Stimulated activated naive B cell treated with anti-CD40 and anti-IgM and Interleukin-4, amounts not matched to agents 10 μg/mL and 1 μg/mL and 100 μg/mL, for 72 hours (primary cell): Measurements from ENCODE around the gene MED12L.

Experiments
- ATAC-seq, 2 donors: fragments of 150-1000 bp; cut with Tn5 transposase; replicated peaks; 2 replicates each; pipeline ENCODE4 v1.10.0; 2021; ENCODE audit warnings: moderate library complexity in 1 of 2
- DNase-seq: peaks from one replicate; pipeline ENCODE4 v3.0.0; 2021
- H3K27ac Mint-ChIP-seq: one replicate; pipeline ENCODE4 v1.8.0; 2022; ENCODE audit warnings: mild to moderate bottlenecking, mixed read lengths
- H3K27me3 Mint-ChIP-seq, 2 donors: one replicate each; pipeline ENCODE4 v1.8.0; 2022; ENCODE audit warnings: mixed read lengths in 2 of 2
- H3K36me3 Mint-ChIP-seq, 2 donors: one replicate each; pipeline ENCODE4 v1.8.0; 2022; ENCODE audit warnings: mixed read lengths in 2 of 2, mild to moderate bottlenecking in 1 of 2
- H3K4me1 Mint-ChIP-seq, 2 donors: one replicate each; pipeline ENCODE4 v1.8.0; 2022; ENCODE audit warnings: mixed read lengths in 2 of 2, mild to moderate bottlenecking in 1 of 2
- H3K4me3 Mint-ChIP-seq, 2 donors: one replicate each; pipeline ENCODE4 v1.8.0; 2022; ENCODE audit warnings: mild to moderate bottlenecking in 2 of 2, mixed read lengths in 2 of 2, moderate library complexity in 1 of 2
- H3K9me3 Mint-ChIP-seq, 2 donors: one replicate each; pipeline ENCODE4 v1.8.0; 2022; ENCODE audit warnings: mixed read lengths in 2 of 2, mild to moderate bottlenecking in 1 of 2

The MED12L gene

GRCh38 chr3:151483488-151483887 lies 398.0 kb downstream of the MED12L start:
- H3K27me3 Mint-ChIP-seq, result peaks cover 3 to 6% of the 10 kb centered on the region in 2 donors

GRCh38 chr3:151483961-151484520 lies 398.6 kb downstream of the MED12L start:
- Mint-ChIP-seq H3K9me3 (peaks cover 25 to 27% of the 10 kb centered on the region in 2 donors), H3K27ac (no peak overlapping the region), H3K4me3 (no peak overlapping the region), H3K4me1 (no peaks in the 10 kb centered on the region), H3K27me3 (peaks cover 3 to 6% of the 10 kb centered on the region in 2 donors), H3K36me3 (peaks cover 8 to 9% of the 10 kb centered on the region in 2 donors)
- ATAC-seq (no peak), DNase-seq (no peak)

More at GRCh38 chr3:151483488-151483887, 398.0 kb downstream of the MED12L start:
- Mint-ChIP-seq H3K27ac (no peak overlapping the region), H3K4me3 (no peak overlapping the region), H3K4me1 (no peaks in the 10 kb centered on the region), H3K9me3 (peaks cover 22 to 23% of the 10 kb centered on the region in 2 donors), H3K36me3 (peaks cover 8 to 9% of the 10 kb centered on the region in 2 donors)
- DNase-seq (no peak), ATAC-seq (no peak)
